Ovary (tissue), 3 donors: Measurements from ENCODE around the gene DBH.

Experiments
- CTCF ChIP-seq, 3 donors: fragments of 450-650 bp in 2 of 3; fragments of 200-600 bp in 1 of 3; IDR thresholded peaks; one replicate each; pipeline versions ENCODE4 v1.5.1 to v1.8.0; 2016 to 2022; ENCODE audit warnings: antibody characterized with exemption in 3 of 3, mild to moderate bottlenecking in 1 of 3
- EP300 ChIP-seq: sonication (generic); formaldehyde crosslinking; IDR thresholded peaks from one replicate; pipeline ENCODE4 v1.6.1; 2017; ENCODE audit warnings: antibody characterized with exemption
- POLR2A ChIP-seq: fragments of 450-650 bp; IDR thresholded peaks from one replicate; pipeline ENCODE4 v1.6.1; 2017; ENCODE audit warnings: antibody characterized with exemption, mild to moderate bottlenecking, moderate library complexity
- donor health status: DM: no; HTN: no; CAD: no.

GRCh38 chr9:133601746-133602145 lies 34.4 kb upstream of the DBH start:
- TF ChIP-seq CTCF (IDR thresholded peaks at IDR 0.05), result no peak
- no peak for TF ChIP-seq POLR2A
- no peak for TF ChIP-seq EP300
